NB4 (cell line): ENCODE measurements around the gene TEX10.

ENCODE experiments used
- DNase-seq: peaks from one replicate; pipeline ENCODE4 v3.0.0; 2010; ENCODE audit warnings: low read depth
- H3K4me3 ChIP-seq: one replicate; pipeline ENCODE4 v1.5.1; 2011; ENCODE audit warnings: mild to moderate bottlenecking, low read depth, low read length, moderate library complexity
- CTCF ChIP-seq: IDR thresholded peaks from one replicate; pipeline ENCODE4 v1.5.1; 2012; ENCODE audit warnings: low read depth, low read length
- MAX ChIP-seq: IDR thresholded peaks from 2 replicates; pipeline ENCODE4 v1.6.1; 2011; ENCODE audit warnings: low read depth, low read length
- MYC ChIP-seq: IDR thresholded peaks from 2 replicates; pipeline ENCODE4 v1.6.1; 2011; ENCODE audit warnings: low read depth, low read length
- POLR2A ChIP-seq: IDR thresholded peaks from 2 replicates; pipeline ENCODE4 v1.6.1; 2011; ENCODE audit warnings: mild to moderate bottlenecking; ENCODE audit not compliant: insufficient read length; ENCODE audit errors: extremely low read depth

TEX10 gene

GRCh38 chr9:100352727-100353505 lies at the start of gene TEX10:
TEX10 (minus strand) TSS chr9:100352942; CDS start chr9:100349363, 3,579 bp downstream.
- DNase-seq, result peak; percentile 94
- peak within 1 kb of the TSS; percentile 97 for H3K4me3 ChIP-seq
- TF ChIP-seq MAX (peak; percentile 94), MYC (peak; percentile 95), POLR2A (peak; percentile 97), CTCF (no peak)

- no peak overlapping the region for H3K4me3 ChIP-seq
- no peak for TF ChIP-seq POLR2A
- TF ChIP-seq CTCF, result no peak
- no peak for TF ChIP-seq MAX
- TF ChIP-seq MYC, result no peak
- DNase-seq, result no peak
Observed at GRCh38 chr9:100401042-100401441, 48.3 kb upstream of the TEX10 start.

- TF ChIP-seq POLR2A (no peak), CTCF (no peak), MAX (no peak), MYC (no peak)
- H3K4me3 ChIP-seq, result no peak overlapping the region
- no peak for DNase-seq
Observed at GRCh38 chr9:100397529-100398266, 45.0 kb upstream of the TEX10 start.

GRCh38 chr9:100396769-100397168 lies 44.0 kb upstream of the TEX10 start:
- no peak for DNase-seq
- no peak overlapping the region for H3K4me3 ChIP-seq
- no peak for TF ChIP-seq POLR2A
- no peak for TF ChIP-seq MAX
- no peak for TF ChIP-seq MYC
- no peak for TF ChIP-seq CTCF

GRCh38 chr9:100394816-100395215 lies 42.1 kb upstream of the TEX10 start:
- no peak overlapping the region for H3K4me3 ChIP-seq
- peak; percentile 22 for DNase-seq
- TF ChIP-seq MYC (no peak), POLR2A (no peak), MAX (no peak), CTCF (no peak)
